Nucleus accumbens (tissue), 56 donors: Measurements from ENCODE around the gene NR5A2.

Source experiments
- DNase-seq, 56 donors: peaks; one replicate each; lab custom pipeline; 2025; lab: John Stamatoyannopoulos, UW

The NR5A2 gene

DNA sequence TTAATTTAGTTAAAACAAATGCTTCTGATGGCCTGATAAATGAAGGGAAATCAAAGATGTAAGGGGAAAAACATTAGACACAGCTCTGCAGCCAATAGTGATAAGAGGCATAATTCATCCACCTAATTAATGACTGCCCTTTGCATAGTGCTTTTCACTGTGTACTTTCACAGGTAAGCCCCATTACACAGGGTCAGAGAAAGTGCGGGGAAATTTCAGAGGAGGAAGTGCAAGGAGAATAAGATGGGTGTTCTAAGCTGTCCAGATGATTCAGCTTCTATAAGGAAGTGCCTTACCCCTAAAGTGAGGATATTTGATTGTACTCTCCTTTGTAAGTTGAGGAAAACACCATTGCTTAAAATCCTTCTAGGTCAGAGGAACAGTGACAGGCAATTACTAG, 88.0 kb downstream of the NR5A2 start:
- no peak for DNase-seq

- DNase-seq = no peak
Observed at GRCh38 chr1:200116324-200116723, 88.8 kb downstream of the NR5A2 start.

DNA sequence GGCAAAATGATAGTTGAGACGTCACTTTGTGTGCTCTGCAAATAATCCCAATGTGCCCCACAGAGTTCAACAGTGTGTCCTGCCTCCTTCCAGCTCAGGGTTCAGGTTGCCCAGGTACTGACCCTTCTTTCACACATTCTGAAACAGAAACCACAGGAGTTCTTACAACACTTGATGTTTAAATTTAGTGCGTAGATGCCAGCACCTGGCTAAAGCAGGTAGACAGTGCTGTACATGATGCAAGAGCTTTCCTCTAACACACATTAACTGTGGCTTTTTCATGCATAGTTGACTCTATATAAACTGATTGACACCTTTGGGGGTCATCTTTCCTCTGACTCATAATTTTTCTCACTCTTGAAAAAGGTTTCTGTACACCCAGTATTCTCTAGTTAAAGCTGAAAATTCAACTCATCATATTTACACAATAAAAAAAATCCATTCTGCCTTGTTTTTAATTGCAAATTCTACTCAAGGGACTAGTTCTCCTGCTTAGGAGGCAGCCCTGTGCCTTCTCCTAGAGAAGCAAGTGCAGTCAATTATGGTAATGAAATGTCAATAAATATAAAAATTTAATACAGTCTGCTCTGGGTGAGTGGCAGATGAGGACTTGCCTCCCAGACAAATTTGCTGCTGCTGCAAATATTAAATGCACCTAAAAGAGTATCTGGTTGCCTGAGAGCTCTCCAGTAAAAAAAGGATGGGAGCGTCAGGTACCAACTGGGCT, 91.4 kb downstream of the NR5A2 start:
- DNase-seq = no peak

DNA sequence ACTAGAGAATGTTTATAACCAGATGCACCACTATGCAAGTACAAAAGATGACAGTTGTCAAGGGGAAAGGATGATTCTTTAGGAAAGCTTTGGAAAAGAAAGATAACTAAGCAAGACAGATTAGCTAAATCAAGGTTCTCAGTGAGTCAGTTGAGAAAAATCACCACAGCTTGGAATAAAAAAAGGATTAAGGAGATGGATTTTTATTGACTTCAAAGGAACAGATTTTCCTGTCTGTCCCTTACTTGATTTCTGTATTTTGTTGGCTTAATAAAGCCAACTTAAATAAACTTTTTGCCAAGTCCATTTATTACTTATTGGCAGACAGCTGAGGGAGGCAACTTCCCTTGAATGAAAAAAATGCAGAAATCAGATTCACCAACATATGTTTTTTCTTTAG, 93.9 kb downstream of the NR5A2 start:
- DNase-seq = no peak

- DNase-seq = no peak
Observed at GRCh38 chr1:200124309-200124708, 96.8 kb downstream of the NR5A2 start.

DNA sequence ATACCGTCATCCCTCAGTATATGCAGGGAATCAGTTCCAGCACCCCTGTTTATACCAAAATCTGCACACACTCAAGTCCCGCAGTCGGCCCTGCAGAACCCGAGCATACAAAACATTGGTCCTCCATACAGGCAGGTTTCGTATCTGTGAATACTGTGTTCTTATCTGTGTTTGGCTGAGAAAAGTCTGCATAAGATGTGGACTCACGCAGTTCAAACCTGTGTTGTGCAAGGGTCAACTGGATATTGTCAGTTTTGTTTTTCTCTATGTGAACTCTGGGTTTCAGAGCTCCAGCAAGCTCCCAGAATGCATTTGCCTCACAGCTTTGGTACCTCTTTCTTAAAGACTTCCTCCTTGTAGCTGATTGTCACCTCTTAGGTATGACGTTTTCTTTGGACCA, 100.6 kb downstream of the NR5A2 start:
- DNase-seq = no peak

DNA sequence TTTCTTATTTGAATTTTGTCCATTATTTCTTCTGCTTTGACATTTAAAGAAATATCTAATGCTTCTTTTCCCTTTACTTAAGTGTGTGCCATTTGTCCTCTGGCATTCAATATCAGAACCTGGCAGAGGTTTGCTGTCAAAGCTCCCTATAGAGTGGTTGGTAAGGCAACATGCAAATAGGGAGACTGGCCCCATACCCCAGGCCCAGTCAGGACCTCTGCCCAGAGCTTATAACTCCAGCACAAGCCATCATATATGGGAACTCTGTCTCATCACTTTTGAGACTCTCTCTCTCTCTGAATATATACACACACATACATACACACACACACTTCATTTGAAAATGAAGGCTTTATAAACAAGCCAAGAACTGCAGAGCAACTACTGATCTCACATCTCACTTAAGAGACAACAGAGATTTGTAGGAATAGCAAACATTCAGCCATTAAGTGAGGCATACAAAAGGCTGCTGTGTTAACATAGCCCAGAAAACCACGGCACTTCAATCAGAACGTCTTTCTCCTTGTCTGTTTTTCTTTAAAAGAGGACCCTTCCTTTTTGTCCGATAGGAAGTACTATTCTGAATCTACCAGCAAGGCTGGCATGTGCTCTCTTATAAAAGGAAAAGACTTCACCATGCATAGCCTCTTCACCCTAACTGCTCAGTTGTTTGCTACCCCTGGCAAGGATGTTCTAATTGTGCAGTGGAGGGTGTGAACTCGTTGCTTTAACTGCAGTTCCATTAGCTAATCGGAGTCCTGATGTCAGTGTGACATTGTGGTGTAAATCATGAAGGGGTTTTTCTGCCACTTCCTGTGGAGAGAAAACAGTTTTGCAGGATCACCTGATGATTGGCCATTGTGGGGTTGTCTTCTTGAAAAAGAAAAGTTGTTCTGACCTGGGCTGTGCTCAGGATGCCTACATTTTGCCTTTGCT, 101.7 kb downstream of the NR5A2 start:
- DNase-seq = no peak

DNA sequence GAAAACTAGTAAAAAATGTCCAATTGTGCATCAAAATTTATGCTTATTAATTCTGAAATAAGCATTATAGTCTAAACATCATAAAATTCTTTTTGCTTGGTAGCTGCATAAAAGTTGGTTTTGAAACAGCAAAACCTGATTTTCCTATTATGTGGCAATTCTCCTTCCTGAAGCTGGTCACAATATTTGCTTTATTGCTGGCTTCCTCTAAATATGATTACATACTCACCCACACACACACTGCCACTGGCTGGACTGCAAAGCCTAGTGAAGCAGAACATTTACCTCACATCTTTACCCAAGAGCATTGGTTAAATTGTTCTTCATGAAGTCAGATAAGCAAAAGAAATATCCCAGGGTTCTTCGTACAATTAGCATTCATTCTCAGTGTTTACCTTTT, 103.0 kb downstream of the NR5A2 start:
- no peak for DNase-seq

GRCh38 chr1:200131551-200132125, 104.1 kb downstream of the NR5A2 start:
- DNase-seq = no peak

GRCh38 chr1:200133123-200133522, 105.6 kb downstream of the NR5A2 start:
- DNase-seq = no peak

DNA sequence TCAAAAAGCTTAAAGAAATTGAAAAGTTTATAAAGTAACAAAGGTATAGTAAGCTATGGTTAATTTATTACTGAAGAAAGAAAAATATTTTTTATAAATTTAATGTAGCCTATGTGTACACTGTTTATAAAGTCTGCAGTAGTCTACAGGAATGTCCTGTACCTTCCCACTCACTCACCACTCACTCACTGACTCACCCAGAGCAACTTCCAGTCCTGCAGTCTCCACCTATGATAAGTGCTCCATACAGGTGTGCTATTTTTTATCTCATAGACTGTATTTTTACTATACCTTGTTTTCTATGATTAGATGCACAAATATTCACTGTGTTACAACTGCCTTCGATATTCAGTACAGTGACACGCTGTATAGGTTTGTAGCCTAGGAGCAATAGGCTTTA, 106.6 kb downstream of the NR5A2 start:
- DNase-seq = no peak

GRCh38 chr1:200136384-200136783, 108.9 kb downstream of the NR5A2 start:
- DNase-seq = no peak

GRCh38 chr1:200139661-200140250, 112.2 kb downstream of the NR5A2 start:
- DNase-seq = no peak

DNA sequence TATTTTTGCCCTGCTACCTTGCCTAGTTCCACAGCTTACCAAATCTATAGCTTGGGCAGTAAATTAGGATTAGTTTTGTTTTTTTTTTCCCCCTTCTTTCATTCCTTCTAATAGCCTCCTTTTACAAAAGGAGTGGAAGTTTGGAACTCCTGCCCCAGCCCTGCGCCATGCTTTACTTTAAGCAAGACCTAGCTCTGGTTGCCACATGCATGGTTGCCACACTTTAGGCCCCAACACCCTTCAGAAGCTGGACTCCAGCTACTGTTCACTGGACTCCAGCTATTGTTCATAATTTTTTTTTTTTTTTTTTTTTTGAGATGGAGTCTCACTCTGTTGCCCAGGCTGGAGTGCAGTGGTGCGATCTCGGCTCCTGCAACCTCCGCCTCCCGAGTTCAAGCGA, 115.8 kb downstream of the NR5A2 start:
- DNase-seq = no peak

- DNase-seq = no peak
Observed at GRCh38 chr1:200146100-200146499, 118.6 kb downstream of the NR5A2 start.

- no peak for DNase-seq
Observed at GRCh38 chr1:200147094-200147493, 119.6 kb downstream of the NR5A2 start.

- no peak for DNase-seq
Observed at GRCh38 chr1:200147742-200148141, 120.2 kb downstream of the NR5A2 start.

DNA sequence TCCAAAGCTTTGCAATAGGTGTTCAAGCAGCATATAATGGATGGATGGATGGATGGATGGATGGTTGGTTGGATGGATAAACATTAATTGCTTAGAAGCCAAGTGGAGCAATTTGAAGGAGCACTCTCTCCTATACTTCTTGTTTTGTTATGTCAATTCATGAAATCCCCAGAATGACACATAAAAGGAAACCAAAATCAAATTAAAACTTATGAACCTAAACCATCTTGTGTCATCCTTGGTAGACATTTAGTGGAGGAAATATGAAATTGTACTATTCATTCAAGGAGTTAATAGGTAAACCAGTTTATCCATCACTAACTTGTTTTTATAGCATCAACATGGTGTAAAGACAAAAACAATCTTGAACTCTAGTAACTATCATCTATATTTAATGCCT, 122.5 kb downstream of the NR5A2 start:
- no peak for DNase-seq

- no peak for DNase-seq
Observed at GRCh38 chr1:200150721-200151120, 123.2 kb downstream of the NR5A2 start.

DNA sequence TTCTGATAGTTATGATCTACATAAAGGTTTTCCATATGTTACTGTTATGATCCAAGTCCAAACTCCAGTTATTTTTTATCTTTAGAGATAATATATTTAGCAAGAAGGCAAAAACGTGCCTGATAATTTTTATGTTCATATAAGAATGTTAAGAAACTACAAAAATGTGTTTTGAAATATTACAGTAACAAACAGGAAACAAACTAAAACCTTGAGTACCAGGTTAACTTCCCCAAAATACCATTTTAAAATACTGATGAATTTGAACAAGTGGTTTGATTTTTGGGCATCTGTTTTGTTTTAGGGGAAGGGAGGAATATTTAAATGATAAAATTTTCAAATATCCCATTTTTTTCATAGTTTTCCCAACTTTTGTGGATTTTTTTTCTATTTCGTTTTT, 124.8 kb downstream of the NR5A2 start:
- no peak for DNase-seq
